Adipocyte (in vitro differentiated cells): ENCODE measurements around the gene NDC80.
"Not testable (repeated sequence)": the region's sequence is repeated elsewhere in the genome, so short reads cannot be mapped to it uniquely, and the experiment has no call there.

Source experiments
- DNase-seq: peaks from one replicate; pipeline ENCODE4 v3.0.0-alpha.2; 2015; ENCODE audit warnings: low read depth
- H3K27me3 ChIP-seq: replicated peaks from 2 replicates; pipeline ENCODE4 v1.7.0; 2013; ENCODE audit warnings: mild to moderate bottlenecking, low read length, moderate library complexity; ENCODE audit not compliant: control insufficient read depth, insufficient read depth
- H3K36me3 ChIP-seq: 2 replicates; pipeline ENCODE4 v1.7.0; 2013; ENCODE audit warnings: low read length, mild to moderate bottlenecking, moderate library complexity; ENCODE audit not compliant: control insufficient read depth, insufficient read depth, severe bottlenecking
- H3K4me1 ChIP-seq: 2 replicates; pipeline ENCODE4 v1.7.0; 2013; ENCODE audit warnings: mild to moderate bottlenecking, low read length, moderate library complexity; ENCODE audit not compliant: control insufficient read depth, insufficient read depth
- H3K4me3 ChIP-seq: 2 replicates; pipeline ENCODE4 v1.7.0; 2013; ENCODE audit warnings: mild to moderate bottlenecking, low read length, moderate library complexity
- H3K9ac ChIP-seq: 2 replicates; pipeline ENCODE4 v1.7.0; 2013; ENCODE audit warnings: mild to moderate bottlenecking, low read length, moderate library complexity
- H3K9me3 ChIP-seq: 2 replicates; pipeline ENCODE4 v1.7.0; 2013; ENCODE audit warnings: mild to moderate bottlenecking, low read length, moderate library complexity; ENCODE audit not compliant: control insufficient read depth

NDC80 gene

GRCh38 chr18:2571200-2572170 lies at the start of gene NDC80, which contains the start of gene METTL4:
Gene NDC80, plus strand, starts transcription at chr18:2571557. Its CDS starts 1,429 bp downstream, at chr18:2572986.
Gene METTL4, minus strand, starts transcription at chr18:2571505. Its CDS starts 4,289 bp downstream, at chr18:2567216.
- peak within 1 kb of the TSS; percentile 99 for H3K4me3 ChIP-seq
- H3K36me3 ChIP-seq, result peaks cover 3% of the 10 kb centered on the region
- no peaks in the 10 kb centered on the region for H3K9me3 ChIP-seq
- DNase-seq, result peak; percentile 94
- H3K9ac ChIP-seq, result peak within 1 kb of the TSS; percentile 97
- H3K27me3 ChIP-seq, result no peaks in the 10 kb centered on the region
- peaks cover 21% of the 10 kb centered on the region for H3K4me1 ChIP-seq

- Histone ChIP-seq H3K27me3 (no peaks in the 10 kb centered on the region), H3K4me1 (no peaks in the 10 kb centered on the region), H3K36me3 (no peaks in the 10 kb centered on the region), H3K9me3 (no peaks in the 10 kb centered on the region), H3K9ac (no peak overlapping the region), H3K4me3 (no peak overlapping the region)
- no peak for DNase-seq
Measured at GRCh38 chr18:2522112-2522511, 49.2 kb upstream of the NDC80 start.

- not testable (repeated sequence) for H3K36me3 ChIP-seq, H3K9me3 ChIP-seq, DNase-seq, H3K4me1 ChIP-seq, H3K4me3 ChIP-seq, H3K9ac ChIP-seq, H3K27me3 ChIP-seq
Measured at GRCh38 chr18:2524794-2525198, 46.6 kb upstream of the NDC80 start.

- Histone ChIP-seq H3K36me3 (no peaks in the 10 kb centered on the region), H3K27me3 (no peaks in the 10 kb centered on the region), H3K9me3 (no peaks in the 10 kb centered on the region), H3K4me1 (no peaks in the 10 kb centered on the region), H3K4me3 (no peak overlapping the region), H3K9ac (no peak overlapping the region)
- no peak for DNase-seq
Measured at GRCh38 chr18:2526329-2526728, 45.0 kb upstream of the NDC80 start.

- no peaks in the 10 kb centered on the region for H3K36me3 ChIP-seq
- no peaks in the 10 kb centered on the region for H3K4me1 ChIP-seq
- H3K27me3 ChIP-seq, result no peaks in the 10 kb centered on the region
- no peak overlapping the region for H3K4me3 ChIP-seq
- H3K9me3 ChIP-seq, result no peaks in the 10 kb centered on the region
- no peak for DNase-seq
- H3K9ac ChIP-seq, result no peak overlapping the region
Measured at GRCh38 chr18:2529154-2529553, 42.2 kb upstream of the NDC80 start.

- DNase-seq, result no peak
- H3K36me3 ChIP-seq, result peaks cover 3% of the 10 kb centered on the region
- H3K27me3 ChIP-seq, result no peaks in the 10 kb centered on the region
- peaks cover 6% of the 10 kb centered on the region for H3K4me1 ChIP-seq
- no peak overlapping the region for H3K9ac ChIP-seq
- no peaks in the 10 kb centered on the region for H3K9me3 ChIP-seq
- H3K4me3 ChIP-seq, result no peak overlapping the region
Measured at GRCh38 chr18:2531751-2532150, 39.6 kb upstream of the NDC80 start.

- no peaks in the 10 kb centered on the region for H3K27me3 ChIP-seq
- H3K9me3 ChIP-seq, result no peaks in the 10 kb centered on the region
- no peak for DNase-seq
- H3K4me1 ChIP-seq, result peaks cover 17% of the 10 kb centered on the region
- H3K9ac ChIP-seq, result no peak overlapping the region
- H3K4me3 ChIP-seq, result no peak overlapping the region
- peaks cover 3% of the 10 kb centered on the region for H3K36me3 ChIP-seq
Measured at GRCh38 chr18:2532797-2533196, 38.6 kb upstream of the NDC80 start.

GRCh38 chr18:2534906-2535305 lies 36.5 kb upstream of the NDC80 start:
- H3K9me3 ChIP-seq, result no peaks in the 10 kb centered on the region
- H3K9ac ChIP-seq, result no peak overlapping the region
- H3K4me1 ChIP-seq, result peaks cover 30% of the 10 kb centered on the region
- no peaks in the 10 kb centered on the region for H3K27me3 ChIP-seq
- no peak for DNase-seq
- no peak overlapping the region for H3K4me3 ChIP-seq
- H3K36me3 ChIP-seq, result peaks cover 3% of the 10 kb centered on the region

- no peak for DNase-seq
- Histone ChIP-seq H3K9me3 (no peaks in the 10 kb centered on the region), H3K27me3 (no peaks in the 10 kb centered on the region), H3K4me3 (no peak overlapping the region), H3K9ac (no peak overlapping the region), H3K36me3 (peaks cover 3% of the 10 kb centered on the region), H3K4me1 (peaks cover 30% of the 10 kb centered on the region)
Measured at GRCh38 chr18:2535419-2535910, 35.9 kb upstream of the NDC80 start.

- Histone ChIP-seq H3K9ac (no peak overlapping the region), H3K4me1 (peaks cover 30% of the 10 kb centered on the region), H3K36me3 (peaks cover 3% of the 10 kb centered on the region), H3K4me3 (no peak overlapping the region), H3K9me3 (no peaks in the 10 kb centered on the region), H3K27me3 (no peaks in the 10 kb centered on the region)
- no peak for DNase-seq
Measured at GRCh38 chr18:2536063-2536462, 35.3 kb upstream of the NDC80 start.

GRCh38 chr18:2536493-2536892 lies 34.9 kb upstream of the NDC80 start:
- no peaks in the 10 kb centered on the region for H3K9me3 ChIP-seq
- peak; percentile 87 for DNase-seq
- H3K4me1 ChIP-seq, result peaks cover 30% of the 10 kb centered on the region
- H3K9ac ChIP-seq, result no peak overlapping the region
- peak overlapping the region; percentile 1 for H3K4me3 ChIP-seq
- no peaks in the 10 kb centered on the region for H3K27me3 ChIP-seq
- H3K36me3 ChIP-seq, result peaks cover 3% of the 10 kb centered on the region
